Thyroid gland (tissue), 4 donors: ENCODE results near the gene ZC2HC1C. TPM values are rescaled to one million over a fixed set of nuclear protein-coding genes. Genes with fewer than 3 reads are reported as not detected.

Source experiments
- DNase-seq, 2 donors: peaks; one replicate each; pipeline ENCODE4 v3.0.0-alpha.2; 2019
- H3K27ac ChIP-seq, 3 donors: fragments of 200-600 bp; sonication (generic); 1 replicate in 2 of 3; 2 replicates in 1 of 3; pipeline ENCODE4 v1.5.1; 2016 to 2019; ENCODE audit warnings: mild to moderate bottlenecking in 1 of 3, moderate library complexity in 1 of 3
- H3K27me3 ChIP-seq: fragments of 200-600 bp; sonication (generic); one replicate; pipeline ENCODE4 v1.5.1; 2019
- H3K36me3 ChIP-seq, 2 donors: fragments of 200-600 bp; sonication (generic); one replicate each; pipeline ENCODE4 v1.5.1; 2016 to 2019
- H3K4me1 ChIP-seq, 2 donors: fragments of 200-600 bp; sonication (generic); one replicate each; pipeline ENCODE4 v1.5.1; 2017 to 2019
- H3K4me3 ChIP-seq, 3 donors: fragments of 200-600 bp; sonication (generic); replicated peaks in 1 of 3; 1 replicate in 2 of 3; 2 replicates in 1 of 3; pipeline ENCODE4 v1.5.1; 2016; ENCODE audit warnings: mild to moderate bottlenecking in 1 of 3
- H3K9me3 ChIP-seq: fragments of 200-600 bp; sonication (generic); one replicate; pipeline ENCODE4 v1.5.1; 2017
- CTCF ChIP-seq, 6 experiments: fragments of 200-600 bp in 3 of 6; fragments of 450-650 bp in 3 of 6; sonication (generic) in 3 of 6; IDR thresholded peaks; one replicate each; pipeline ENCODE4 v1.5.1; 2016 to 2019; ENCODE audit warnings: antibody characterized with exemption in 6 of 6, mild to moderate bottlenecking in 2 of 6, inconsistent platforms in 1 of 6, moderate library complexity in 1 of 6
- POLR2A ChIP-seq, 2 donors: fragments of 450-650 bp; IDR thresholded peaks; one replicate each; pipeline ENCODE4 v1.6.1; 2017; ENCODE audit warnings: antibody characterized with exemption in 2 of 2, mild to moderate bottlenecking in 2 of 2, moderate library complexity in 1 of 2
- WGBS, 2 donors: methylation state at CpG; one replicate each; pipeline ENCODE4 v1.1.5; 2017; 5-methylcytosine and 5-hydroxymethylcytosine counted together
- intact Hi-C: fragments of 100-400 bp; cut with DNase I; formaldehyde crosslinking; loops from one replicate; pipeline ENCODE4 v1.15.1; 2023
- small RNA-seq: library from RNA; depleted of rRNA; stranded (forward); fragments of <200 nt; gene quantifications from one replicate; pipeline ENCODE3, GENCODE V24; 2016
- total RNA-seq, 4 donors: library from RNA; depleted of rRNA; stranded (reverse); fragments of >200 nt; gene quantifications; one replicate each; pipeline ENCODE4 v1.2.3, GENCODE V29; 2016

ZC2HC1C gene
- total RNA-seq, 4 donors from 2014 or later: 8.3 to 15.8 (median 12.4) TPM

DNA sequence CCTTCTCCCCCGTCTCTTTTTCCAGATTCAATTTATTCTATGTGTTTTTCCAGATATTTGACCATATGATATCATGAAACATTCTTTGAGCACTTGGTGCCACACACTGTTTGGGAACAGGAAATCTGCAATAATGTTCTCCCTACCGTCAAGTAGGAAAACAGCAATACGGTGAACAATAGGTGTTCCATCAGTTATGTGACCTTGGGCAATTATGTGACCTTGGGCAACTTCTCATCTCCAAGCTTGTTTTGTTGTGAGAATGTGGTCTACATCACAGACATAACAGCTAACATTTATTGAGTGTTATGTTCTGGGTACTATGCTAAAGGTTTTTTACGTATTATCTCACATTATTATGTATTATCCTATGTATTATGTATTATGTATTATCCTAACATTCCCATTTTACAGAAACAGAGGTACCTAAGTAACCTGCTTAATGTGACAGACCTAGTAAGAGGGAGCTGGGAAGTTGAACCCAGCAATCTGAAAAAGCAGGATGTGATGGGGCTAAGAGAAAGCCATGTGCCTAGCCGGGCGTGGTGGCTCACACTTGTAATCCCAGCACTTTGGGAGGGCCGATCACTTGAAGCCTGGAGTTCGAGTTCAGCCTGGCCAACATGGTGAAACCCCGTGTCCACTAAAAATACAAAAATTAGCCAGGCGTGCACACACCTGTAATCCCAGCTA, 58.6 kb downstream of the ZC2HC1C start:
- Histone ChIP-seq H3K4me3 (peak overlapping the region in 2 of 3 donors; percentile 70 to 71), H3K27ac (peak overlapping the region in 2 of 3 donors; percentile 93 to 95), H3K4me1 (peaks cover 22 to 28% of the 10 kb centered on the region in 2 donors), H3K27me3 (no peaks in the 10 kb centered on the region), H3K36me3 (no peaks in the 10 kb centered on the region), H3K9me3 (no peaks in the 10 kb centered on the region)
- DNase-seq: peak in 1 of 2 donors; percentile 8
- TF ChIP-seq CTCF (IDR thresholded peaks at IDR 0.05) (no peak), POLR2A (IDR thresholded peaks at IDR 0.05) (no peak)
- intact Hi-C loops: no loop called here
- WGBS, 2 donors: 60 to 69% methylated on average over 10 of the region's 10 CpGs

DNA sequence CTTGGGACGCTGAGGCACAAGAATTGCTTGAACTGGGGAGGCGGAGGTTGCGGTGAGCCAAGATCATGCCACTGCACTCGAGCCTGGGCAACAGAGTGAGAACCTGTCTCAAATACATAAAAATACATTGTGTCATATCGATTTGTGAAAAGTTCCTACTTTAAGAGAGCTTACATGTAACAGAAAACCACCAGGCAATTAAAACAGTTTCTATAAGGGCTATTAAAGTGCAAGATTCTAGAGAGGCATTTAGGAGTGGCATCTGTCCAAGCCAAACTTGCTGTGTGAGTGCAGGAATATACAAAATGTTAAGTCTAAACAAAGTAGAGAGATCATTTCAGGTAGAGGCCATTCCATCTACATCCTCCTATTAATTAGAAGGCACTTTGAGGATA, 59.2 kb downstream of the ZC2HC1C start:
- Histone ChIP-seq H3K4me3 (no peak overlapping the region), H3K27ac (no peak overlapping the region), H3K9me3 (no peaks in the 10 kb centered on the region), H3K4me1 (peaks cover 22 to 28% of the 10 kb centered on the region in 2 donors), H3K36me3 (peaks cover 0 to 5% of the 10 kb centered on the region in 2 donors), H3K27me3 (no peaks in the 10 kb centered on the region)
- 63 to 65% methylated on average over 5 of the region's 5 CpGs for WGBS, 2 donors
- intact Hi-C loops: no loop called here
- TF ChIP-seq CTCF (IDR thresholded peaks at IDR 0.05): no peak
- no peak for DNase-seq

Small RNA genes lying within 50 kb of the gene (small RNA-seq; reads per million reads assigned to genes)
- gene HIF1AP1: not detected
- gene RNU6-689P: not detected

Other genes starting within 250 kb of the ZC2HC1C start
- not detected for gene PROX2, start 193.5 kb upstream of the ZC2HC1C start, total RNA-seq
- 10 to 100 TPM; 80.9 to 91.6 (median 83.5) TPM for gene DLST, start 187.7 kb upstream of the ZC2HC1C start, total RNA-seq
- 10 to 100 TPM in 2 of 4 donors, 1 to 10 TPM in 2; 5.7 to 16.4 (median 9.5) TPM for gene RPS6KL1, start 146.4 kb upstream of the ZC2HC1C start, total RNA-seq
- 10 to 100 TPM; 34.4 to 68.8 (median 61.0) TPM for gene PGF, start 114.0 kb upstream of the ZC2HC1C start, total RNA-seq
- 10 to 100 TPM; 47.0 to 94.8 (median 69.3) TPM for gene EIF2B2, start 66.7 kb upstream of the ZC2HC1C start, total RNA-seq
- 10 to 100 TPM; 48.1 to 68.1 (median 57.9) TPM for gene MLH3, start 18.2 kb upstream of the ZC2HC1C start, total RNA-seq
- 10 to 100 TPM; 24.0 to 48.8 (median 36.1) TPM for gene ACYP1, start 5.6 kb upstream of the ZC2HC1C start, total RNA-seq
- gene NEK9, start 57.4 kb downstream of the ZC2HC1C start, total RNA-seq: 10 to 100 TPM; 65.4 to 84.6 (median 76.9) TPM
- gene TMED10, start 107.0 kb downstream of the ZC2HC1C start, total RNA-seq: 100 to 1,000 TPM; 289 to 559 (median 388) TPM
- gene FOS, start 209.2 kb downstream of the ZC2HC1C start, total RNA-seq: 100 to 1,000 TPM in 2 of 4 donors, 10 to 100 TPM in 2; 32.1 to 239 (median 121) TPM